Caco-2 (cell line): ENCODE data around the gene XPO1. TPM values are rescaled to one million over a fixed set of nuclear protein-coding genes. Genes with fewer than 3 reads are reported as not detected.

Experiments
- BruUV-seq: library from RNA; stranded (reverse); fragments of 400-500 nt; replicated peaks from 2 replicates; lab custom pipeline; 2021; lab: Mats Ljungman, UMichigan
- CTCF ChIA-PET: fragments of 300-600 bp; sonication (Branson Sonifier 250); formaldehyde crosslinking; loops from one replicate; lab custom pipeline; 2022; ENCODE audit warnings: antibody characterized with exemption; lab: Charles Lee
- POLR2A ChIA-PET: fragments of 300-600 bp; sonication (Branson Sonifier 250); formaldehyde crosslinking; loops from one replicate; lab custom pipeline; 2022; ENCODE audit warnings: antibody characterized with exemption; lab: Charles Lee
- DNase-seq, 2 experiments: peaks; one replicate each; pipeline versions ENCODE4 v3.0.0 to v3.0.0-alpha.2; 2020 to 2022
- H3K27me3 ChIP-seq: replicated peaks from 2 replicates; pipeline ENCODE4 v1.6.0; 2011; ENCODE audit warnings: low read length; ENCODE audit not compliant: control insufficient read depth, insufficient read depth
- H3K36me3 ChIP-seq: 2 replicates; pipeline ENCODE4 v1.5.1; 2011; ENCODE audit warnings: low read length; ENCODE audit not compliant: control insufficient read depth, insufficient read depth
- H3K4me1 ChIP-seq: fragments of 250-450 bp; sonication (Bioruptor Pico); 2 replicates; pipeline ENCODE4 v1.5.1; 2020; ENCODE audit warnings: mild to moderate bottlenecking
- H3K4me3 ChIP-seq: 2 replicates; pipeline ENCODE4 v1.5.1; 2011; ENCODE audit warnings: low read depth, mild to moderate bottlenecking, control low read depth, low read length
- H3K9me3 ChIP-seq: fragments of 250-450 bp; sonication (Bioruptor Pico); 2 replicates; pipeline ENCODE4 v1.5.1; 2020; ENCODE audit warnings: mild to moderate bottlenecking, moderate library complexity
- H3K27ac Mint-ChIP-seq: one replicate; pipeline ENCODE4 v1.8.0; 2022; ENCODE audit warnings: mixed read lengths; ENCODE audit not compliant: unreplicated experiment
- H3K27me3 Mint-ChIP-seq: one replicate; pipeline ENCODE4 v1.8.0; 2022; ENCODE audit warnings: mixed read lengths; ENCODE audit not compliant: insufficient read depth, unreplicated experiment
- H3K36me3 Mint-ChIP-seq: one replicate; pipeline ENCODE4 v1.8.0; 2022; ENCODE audit warnings: mild to moderate bottlenecking, mixed read lengths; ENCODE audit not compliant: insufficient read depth, unreplicated experiment
- H3K4me1 Mint-ChIP-seq: one replicate; pipeline ENCODE4 v1.8.0; 2022; ENCODE audit warnings: low read depth, mixed read lengths; ENCODE audit not compliant: unreplicated experiment
- H3K4me3 Mint-ChIP-seq: one replicate; pipeline ENCODE4 v1.8.0; 2022; ENCODE audit warnings: mild to moderate bottlenecking, moderate library complexity, mixed read lengths; ENCODE audit not compliant: unreplicated experiment
- H3K9me3 Mint-ChIP-seq: one replicate; pipeline ENCODE4 v1.8.0; 2022; ENCODE audit warnings: mixed read lengths; ENCODE audit not compliant: unreplicated experiment
- CTCF ChIP-seq, 2 experiments: fragments of 200-600 bp in 1 of 2; IDR thresholded peaks; 1 replicate in 1 of 2; 2 replicates in 1 of 2; pipeline versions ENCODE4 v1.5.1 to v1.8.0; 2011 to 2022; ENCODE audit warnings: antibody characterized with exemption in 1 of 2, control low read depth in 1 of 2, inconsistent platforms in 1 of 2, low read depth in 1 of 2, low read length in 1 of 2, mild to moderate bottlenecking in 1 of 2, moderate library complexity in 1 of 2; ENCODE audit not compliant: insufficient read depth in 1 of 2, severe bottlenecking in 1 of 2, unreplicated experiment in 1 of 2
- intact Hi-C: fragments of 100-400 bp; cut with micrococcal nuclease; formaldehyde crosslinking; loops from one replicate; pipeline ENCODE4 v1.10.0; 2022; ENCODE audit not compliant: unreplicated experiment
- total RNA-seq: library from RNA; stranded (reverse); gene quantifications from 2 replicates; pipeline ENCODE4 v1.2.3, GENCODE V29; 2022

The XPO1 gene
- total RNA-seq, 1 experiment from 2014 or later, result 218 TPM

DNA sequence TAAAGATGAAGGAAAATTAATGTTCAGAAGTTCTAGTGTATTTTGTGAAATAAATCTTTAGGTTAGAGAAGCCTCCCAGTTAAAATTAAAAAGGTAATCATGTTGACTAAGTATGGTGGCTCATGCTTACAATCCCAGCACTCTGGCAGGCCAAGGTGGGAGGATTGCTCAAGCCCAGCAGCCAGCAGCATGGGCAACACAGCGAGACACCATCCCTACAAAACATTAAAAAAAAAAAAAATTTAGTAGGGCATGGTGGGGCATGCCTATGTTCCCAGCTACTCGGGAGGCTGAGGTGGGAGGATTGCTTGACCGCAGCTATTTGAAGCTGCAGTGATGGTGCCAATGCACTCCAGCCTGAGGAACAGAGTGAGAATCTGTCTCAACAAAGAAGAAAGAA lies 17.9 kb downstream of the XPO1 start:
- no peak overlapping the region for H3K4me3 Mint-ChIP-seq
- peaks cover 96% of the 10 kb centered on the region for H3K36me3 Mint-ChIP-seq
- ChIA-PET POLR2A (no interaction called here), CTCF (no interaction called here)
- H3K4me1 Mint-ChIP-seq, result peaks cover 5% of the 10 kb centered on the region
- no peak for DNase-seq
- peaks cover 3% of the 10 kb centered on the region for H3K36me3 ChIP-seq
- no peaks in the 10 kb centered on the region for H3K27me3 Mint-ChIP-seq
- no peaks in the 10 kb centered on the region for H3K27me3 ChIP-seq
- no peaks in the 10 kb centered on the region; the same call in none of the 2 replicates for H3K4me1 ChIP-seq
- intact Hi-C loops, result no loop called here
- no TSS peak for BruUV-seq
- no peak overlapping the region for H3K27ac Mint-ChIP-seq
- no peak for TF ChIP-seq CTCF (IDR thresholded peaks at IDR 0.05; ENCODE audit: insufficient read depth in 1 of 2, low read depth in 1 of 2, low read length in 1 of 2, severe bottlenecking in 1 of 2, unreplicated experiment in 1 of 2)
- H3K9me3 ChIP-seq, result no peaks in the 10 kb centered on the region
- no peaks in the 10 kb centered on the region for H3K9me3 Mint-ChIP-seq
- no peak overlapping the region for H3K4me3 ChIP-seq

DNA sequence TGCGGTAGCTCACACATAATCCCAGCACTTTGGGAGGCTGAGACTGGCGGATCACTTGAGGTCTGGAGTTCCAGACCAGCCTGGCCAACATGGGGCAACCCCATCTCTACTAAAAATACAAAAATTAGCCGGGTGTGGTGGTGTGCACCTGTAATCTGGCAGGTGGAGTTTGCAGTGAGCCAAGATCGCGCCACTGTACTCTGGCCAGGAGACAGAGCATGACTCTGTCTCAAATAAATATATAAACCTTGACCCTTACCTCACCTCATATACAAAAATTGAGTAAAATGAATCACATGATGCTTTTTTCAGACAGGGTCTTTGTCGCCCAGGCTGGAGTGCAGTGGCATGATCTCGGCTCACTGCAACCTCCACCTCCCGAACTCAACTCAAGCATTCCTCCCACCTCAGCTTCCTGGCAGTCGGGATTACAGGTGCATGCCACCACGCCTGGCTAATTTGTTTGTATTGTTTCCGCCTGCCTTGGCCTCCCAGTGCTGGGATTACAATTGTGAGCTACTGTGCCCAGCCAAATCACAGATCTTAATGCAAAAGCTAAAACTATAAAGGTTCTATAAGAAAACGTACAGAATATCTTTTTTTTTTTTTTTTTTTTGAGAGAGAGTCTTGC lies 25.3 kb downstream of the XPO1 start:
- H3K36me3 ChIP-seq, result peaks cover 3% of the 10 kb centered on the region
- Mint-ChIP-seq H3K27ac (no peak overlapping the region), H3K36me3 (peaks cover 97% of the 10 kb centered on the region), H3K27me3 (no peaks in the 10 kb centered on the region), H3K9me3 (no peaks in the 10 kb centered on the region), H3K4me3 (no peak overlapping the region), H3K4me1 (no peaks in the 10 kb centered on the region)
- CTCF ChIA-PET, result no interaction called here
- H3K4me1 ChIP-seq, result peaks cover 19% of the 10 kb centered on the region; the same call in 1 of the 2 replicates
- no peak overlapping the region for H3K4me3 ChIP-seq
- no peaks in the 10 kb centered on the region for H3K9me3 ChIP-seq
- intact Hi-C loops, result no loop called here
- no peaks in the 10 kb centered on the region for H3K27me3 ChIP-seq
- DNase-seq, result no peak
- POLR2A ChIA-PET, result no interaction called here
- TF ChIP-seq CTCF (IDR thresholded peaks at IDR 0.05; ENCODE audit: insufficient read depth in 1 of 2, low read depth in 1 of 2, low read length in 1 of 2, severe bottlenecking in 1 of 2, unreplicated experiment in 1 of 2), result no peak
- BruUV-seq, result no TSS peak

DNA sequence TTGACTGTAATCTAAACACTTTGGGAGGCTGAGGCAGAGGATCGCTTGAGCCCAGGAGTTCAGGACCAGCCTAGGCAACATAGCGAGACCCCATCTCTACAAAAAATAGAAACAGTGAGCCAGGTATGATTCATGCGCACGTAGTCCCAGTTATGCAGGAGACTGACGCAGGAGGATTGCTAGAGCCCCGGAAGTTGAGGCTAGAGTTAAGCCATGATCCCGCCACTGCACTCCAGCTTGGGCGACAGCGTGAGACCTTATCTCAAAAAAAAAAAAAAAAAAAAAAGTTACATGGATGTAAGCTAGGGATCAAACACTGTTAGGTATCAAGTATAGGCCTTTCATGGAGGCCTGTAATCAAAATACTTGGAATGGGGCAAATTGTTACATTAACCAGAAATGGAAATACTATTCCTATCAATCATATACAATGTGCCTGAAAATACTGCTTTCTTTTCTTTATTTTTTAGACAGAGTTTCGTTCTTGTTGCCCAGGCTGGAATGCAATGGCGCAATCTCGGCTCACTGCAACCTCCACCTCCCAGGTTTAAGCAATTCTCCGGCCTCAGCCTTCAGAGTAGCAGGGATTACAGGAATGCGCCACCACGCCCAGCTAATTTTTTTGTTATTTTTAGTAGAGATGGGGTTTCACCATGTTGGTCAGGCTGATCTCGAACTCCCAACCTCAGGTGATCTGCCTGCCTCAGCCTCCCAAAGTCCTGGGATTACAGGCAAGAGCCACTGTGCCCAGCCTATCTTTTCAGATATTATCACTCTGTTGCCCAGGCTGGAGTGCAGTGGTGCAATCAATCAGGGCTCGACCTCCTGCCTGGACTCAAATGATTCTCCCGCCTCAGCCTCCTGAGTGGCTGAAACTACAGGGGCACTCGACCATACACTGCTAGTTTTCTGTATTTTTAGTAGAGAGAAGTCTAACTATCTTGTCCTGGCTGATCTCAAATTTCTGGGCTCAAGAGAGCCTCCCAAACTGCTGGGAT lies 27.2 kb downstream of the XPO1 start:
- H3K9me3 ChIP-seq, result no peaks in the 10 kb centered on the region
- no peak overlapping the region for H3K27ac Mint-ChIP-seq
- DNase-seq, result peak; percentile 55 to 56
- H3K4me1 ChIP-seq, result peaks cover 19% of the 10 kb centered on the region; the same call in 1 of the 2 replicates
- no peaks in the 10 kb centered on the region for H3K9me3 Mint-ChIP-seq
- H3K4me3 ChIP-seq, result no peak overlapping the region
- no peak overlapping the region for H3K4me3 Mint-ChIP-seq
- peaks cover 3% of the 10 kb centered on the region for H3K36me3 ChIP-seq
- no peak for TF ChIP-seq CTCF (IDR thresholded peaks at IDR 0.05; ENCODE audit: insufficient read depth in 1 of 2, low read depth in 1 of 2, low read length in 1 of 2, severe bottlenecking in 1 of 2, unreplicated experiment in 1 of 2)
- POLR2A ChIA-PET, result interaction anchor here (0.6 kb wide), 1 partner anchor 100 kb away, joined by 5 read pairs; no protein-coding TSS in a partner anchor
- no TSS peak for BruUV-seq
- peaks cover 97% of the 10 kb centered on the region for H3K36me3 Mint-ChIP-seq
- CTCF ChIA-PET, result no interaction called here
- H3K27me3 ChIP-seq, result no peaks in the 10 kb centered on the region
- intact Hi-C loops, result no loop called here
- H3K27me3 Mint-ChIP-seq, result no peaks in the 10 kb centered on the region
- H3K4me1 Mint-ChIP-seq, result no peaks in the 10 kb centered on the region
